ENCODE data around the gene CNTFR.
"Not testable (repeated sequence)": the region's sequence is repeated elsewhere in the genome, so short reads cannot be mapped to it uniquely, and the experiment has no call there.

CNTFR gene

GRCh38 chr9:34536685-34537084 is 52.8 kb downstream of the CNTFR start:
- no peak for TF ChIP-seq JUND (IDR thresholded peaks at IDR 0.05; ENCODE audit: low read depth)
- in situ Hi-C loops (cut with HindIII; ENCODE audit: low pct_unique_long_range_greater_than_20kb, low sequenced_read_pairs) = no loop called here
- no peak for DNase-seq (ENCODE audit: low read depth in 1 of 2, low spot score in 1 of 2)

DNA sequence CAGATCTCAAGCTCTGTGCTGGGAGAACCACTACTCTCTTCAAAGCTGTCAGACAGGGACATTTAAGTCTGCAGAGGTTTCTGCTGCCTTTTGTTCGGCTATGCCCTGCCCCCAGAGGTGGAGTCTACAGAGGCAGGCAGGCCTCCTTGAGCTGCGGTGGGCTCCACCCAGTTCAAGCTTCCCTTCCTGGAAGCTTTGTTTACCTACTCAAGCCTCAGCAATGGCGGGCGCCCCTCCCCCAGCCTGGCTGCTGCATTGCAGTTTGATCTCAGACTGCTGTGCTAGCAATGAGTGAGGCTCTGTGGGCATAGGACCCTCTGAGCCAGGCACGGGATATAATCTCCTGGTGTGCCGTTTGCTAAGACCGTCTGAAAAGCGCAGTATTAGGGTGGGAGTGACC is 57.5 kb downstream of the CNTFR start:
- in situ Hi-C loops (cut with HindIII; ENCODE audit: low pct_unique_long_range_greater_than_20kb, low sequenced_read_pairs); DNase-seq (ENCODE audit: low read depth in 1 of 2, low spot score in 1 of 2): not testable (repeated sequence)

GRCh38 chr9:34526026-34526425 is 63.5 kb downstream of the CNTFR start:
- in situ Hi-C loops (cut with HindIII; ENCODE audit: low pct_unique_long_range_greater_than_20kb, low sequenced_read_pairs) = no loop called here
- DNase-seq (ENCODE audit: low read depth in 1 of 2, low spot score in 1 of 2) = no peak
- TF ChIP-seq JUND (IDR thresholded peaks at IDR 0.05; ENCODE audit: low read depth) = no peak

- no peak for DNase-seq (ENCODE audit: low read depth in 1 of 2, low spot score in 1 of 2)
- no peak for TF ChIP-seq JUND (IDR thresholded peaks at IDR 0.05; ENCODE audit: low read depth)
- in situ Hi-C loops (cut with HindIII; ENCODE audit: low pct_unique_long_range_greater_than_20kb, low sequenced_read_pairs) = no loop called here
These were observed 65.2 kb downstream of the CNTFR start for GRCh38 chr9:34524349-34524748.

- TF ChIP-seq JUND (IDR thresholded peaks at IDR 0.05; ENCODE audit: low read depth) = no peak
- DNase-seq (ENCODE audit: low read depth in 1 of 2, low spot score in 1 of 2) = peak; percentile 88 to 91
- in situ Hi-C loops (cut with HindIII; ENCODE audit: low pct_unique_long_range_greater_than_20kb, low sequenced_read_pairs) = no loop called here
These were observed 66.3 kb downstream of the CNTFR start, which contains the start of gene ENHO for GRCh38 chr9:34522971-34523797. Gene ENHO, minus strand, starts transcription at chr9:34522990. Its CDS starts 1,295 bp downstream, at chr9:34521695.

DNA sequence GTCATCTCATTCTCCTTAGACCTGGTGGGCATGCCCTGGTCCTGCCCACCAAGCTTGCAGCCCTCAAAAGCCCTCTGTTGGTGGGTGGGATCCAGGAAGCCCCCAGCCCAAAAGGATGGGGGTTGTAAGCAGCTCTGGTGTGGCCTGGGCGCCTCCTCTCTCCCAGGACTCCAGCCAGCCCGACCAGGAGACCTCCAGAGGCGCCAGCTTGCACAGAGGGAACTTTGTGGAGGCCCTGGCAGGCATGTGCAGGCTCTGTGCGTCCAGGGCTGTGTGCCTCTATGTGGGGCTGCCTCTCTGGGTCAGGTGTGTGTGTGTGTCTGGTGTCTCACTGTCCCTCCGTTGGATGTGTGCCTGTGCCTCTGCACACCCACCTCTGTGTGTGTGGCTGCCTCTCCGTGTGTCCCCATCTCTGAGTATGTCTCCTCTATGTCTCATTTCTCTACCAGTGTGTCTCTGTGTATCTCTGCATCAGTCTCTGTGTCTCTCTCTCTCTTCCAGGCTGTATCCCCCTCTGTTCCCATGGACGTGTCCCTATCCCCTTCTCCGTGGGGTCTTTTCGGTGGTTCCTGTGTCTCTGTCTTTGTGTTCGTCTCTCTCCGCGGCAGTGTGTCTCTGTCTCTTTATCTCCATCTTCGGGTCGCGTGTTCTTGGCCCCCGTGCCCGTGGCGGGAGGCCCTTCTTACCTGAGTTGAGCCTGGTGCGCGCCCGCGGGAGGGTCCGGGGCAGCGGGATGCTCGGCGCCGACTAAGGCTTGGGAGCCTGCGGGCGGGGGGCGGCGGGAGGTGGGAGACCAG is 67.2 kb downstream of the CNTFR start:
- in situ Hi-C loops (cut with HindIII; ENCODE audit: low pct_unique_long_range_greater_than_20kb, low sequenced_read_pairs) = no loop called here
- no peak for TF ChIP-seq JUND (IDR thresholded peaks at IDR 0.05; ENCODE audit: low read depth)
- no peak for DNase-seq (ENCODE audit: low read depth in 1 of 2, low spot score in 1 of 2)

DNA sequence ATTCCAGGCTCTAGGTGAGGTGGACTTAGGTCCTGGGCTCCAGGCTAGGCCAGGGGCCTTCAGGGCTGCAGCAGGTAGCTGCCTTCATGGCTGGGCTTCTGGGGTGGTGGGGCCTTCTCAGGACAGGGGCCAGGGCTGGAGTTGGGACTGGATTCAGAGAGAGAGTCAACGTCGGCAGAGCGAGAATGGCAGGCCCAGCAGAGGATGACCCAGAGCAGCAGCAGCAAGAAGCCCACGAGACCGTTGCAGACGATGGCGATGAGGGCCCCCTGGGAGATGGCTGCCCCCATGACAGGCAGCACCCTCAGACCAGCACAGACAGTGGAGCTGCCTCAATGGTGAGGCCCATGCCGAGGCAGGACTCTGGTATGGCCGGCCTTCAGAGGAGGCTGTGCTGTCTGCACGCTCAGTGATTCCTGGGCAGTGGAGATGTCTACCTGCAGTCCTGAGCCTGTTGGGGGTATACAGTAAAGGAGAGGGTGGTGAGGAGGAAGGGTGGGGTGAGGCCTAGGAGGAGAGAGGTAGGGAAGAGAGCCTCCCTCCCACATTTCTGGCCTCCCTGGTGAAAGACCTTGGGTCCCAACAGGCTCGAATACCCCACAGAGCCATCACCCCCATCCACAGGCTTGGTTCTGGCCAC is 68.0 kb downstream of the CNTFR start:
- in situ Hi-C loops (cut with HindIII; ENCODE audit: low pct_unique_long_range_greater_than_20kb, low sequenced_read_pairs) = no loop called here
- DNase-seq (ENCODE audit: low read depth in 1 of 2, low spot score in 1 of 2) = no peak
- TF ChIP-seq JUND (IDR thresholded peaks at IDR 0.05; ENCODE audit: low read depth) = no peak

GRCh38 chr9:34520505-34521385 is 68.8 kb downstream of the CNTFR start:
- DNase-seq (ENCODE audit: low read depth in 1 of 2, low spot score in 1 of 2) = no peak
- no peak for TF ChIP-seq JUND (IDR thresholded peaks at IDR 0.05; ENCODE audit: low read depth)
- in situ Hi-C loops (cut with HindIII; ENCODE audit: low pct_unique_long_range_greater_than_20kb, low sequenced_read_pairs) = no loop called here

DNA sequence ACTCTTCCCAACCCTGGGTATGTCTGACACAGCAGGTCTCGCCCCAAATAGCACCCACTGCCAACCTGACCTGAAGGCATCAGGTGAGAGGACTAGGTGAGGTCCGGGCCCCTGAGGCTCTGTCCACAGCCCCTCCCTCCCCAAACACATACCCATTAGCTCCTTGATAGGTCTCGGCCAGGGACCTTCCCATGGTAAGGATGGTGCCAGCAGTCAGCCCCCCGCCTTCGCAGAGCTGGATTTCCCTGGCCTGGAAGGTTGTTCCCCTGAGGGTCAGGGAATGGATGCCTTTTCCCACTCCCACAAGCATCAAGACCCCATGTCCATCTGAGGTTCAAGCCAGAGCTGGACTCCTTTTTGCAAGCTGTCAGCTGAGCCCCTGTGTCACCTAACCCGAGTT is 69.4 kb downstream of the CNTFR start:
- TF ChIP-seq JUND (IDR thresholded peaks at IDR 0.05; ENCODE audit: low read depth) = no peak
- in situ Hi-C loops (cut with HindIII; ENCODE audit: low pct_unique_long_range_greater_than_20kb, low sequenced_read_pairs) = no loop called here
- no peak for DNase-seq (ENCODE audit: low read depth in 1 of 2, low spot score in 1 of 2)

GRCh38 chr9:34519321-34520020 is 70.1 kb downstream of the CNTFR start:
- peak in 1 of 2 experiments; percentile 16 for DNase-seq (ENCODE audit: low read depth in 1 of 2, low spot score in 1 of 2)
- no peak for TF ChIP-seq JUND (IDR thresholded peaks at IDR 0.05; ENCODE audit: low read depth)
- in situ Hi-C loops (cut with HindIII; ENCODE audit: low pct_unique_long_range_greater_than_20kb, low sequenced_read_pairs) = no loop called here

GRCh38 chr9:34518896-34519295 is 70.6 kb downstream of the CNTFR start:
- DNase-seq (ENCODE audit: low read depth in 1 of 2, low spot score in 1 of 2) = no peak
- no peak for TF ChIP-seq JUND (IDR thresholded peaks at IDR 0.05; ENCODE audit: low read depth)
- in situ Hi-C loops (cut with HindIII; ENCODE audit: low pct_unique_long_range_greater_than_20kb, low sequenced_read_pairs) = no loop called here

Data from T47D (cell line).